Mesothelial cell of epicardium (in vitro differentiated cells): ENCODE results near the gene STX11. TPM values are rescaled to one million over a fixed set of nuclear protein-coding genes. Genes with fewer than 3 reads are reported as not detected.

Source experiments
- DNase-seq, 2 experiments: peaks; one replicate each; pipeline ENCODE4 v3.0.0; 2021; ENCODE audit warnings: low spot score in 2 of 2; ENCODE audit not compliant: unreplicated experiment in 2 of 2
- H3K27ac Mint-ChIP-seq: 2 replicates; pipeline ENCODE4 v1.8.0; 2021; ENCODE audit warnings: mixed read lengths
- H3K27me3 Mint-ChIP-seq: 2 replicates; pipeline ENCODE4 v1.8.0; 2021; ENCODE audit warnings: low read depth, mixed read lengths
- H3K36me3 Mint-ChIP-seq: 2 replicates; pipeline ENCODE4 v1.8.0; 2021; ENCODE audit warnings: mixed read lengths
- H3K4me1 Mint-ChIP-seq: 2 replicates; pipeline ENCODE4 v1.8.0; 2021; ENCODE audit warnings: mixed read lengths
- H3K4me3 Mint-ChIP-seq: 2 replicates; pipeline ENCODE4 v1.8.0; 2021; ENCODE audit warnings: mild to moderate bottlenecking, moderate library complexity, mixed read lengths
- H3K9me3 Mint-ChIP-seq: 2 replicates; pipeline ENCODE4 v1.8.0; 2021; ENCODE audit warnings: mixed read lengths
- CTCF ChIP-seq: fragments of 200-600 bp; sonication (generic); IDR thresholded peaks from one replicate; pipeline ENCODE4 v1.5.0; 2021; ENCODE audit warnings: antibody characterized with exemption; ENCODE audit not compliant: unreplicated experiment
- total RNA-seq: library from RNA; stranded (reverse); gene quantifications from 3 replicates; pipeline ENCODE4 v1.2.1, GENCODE V29; 2021

Gene STX11
- total RNA-seq, 1 donor from 2014 or later, result 4.5 TPM

- Mint-ChIP-seq H3K9me3 (peaks cover 22% of the 10 kb centered on the region), H3K4me3 (no peak overlapping the region), H3K27ac (no peak overlapping the region), H3K4me1 (peaks cover 9% of the 10 kb centered on the region), H3K36me3 (peaks cover 4% of the 10 kb centered on the region), H3K27me3 (no peaks in the 10 kb centered on the region)
- no peak for TF ChIP-seq CTCF
- DNase-seq, result no peak
These were observed 47.6 kb downstream of the STX11 start for GRCh38 chr6:144197919-144198318.

- Mint-ChIP-seq H3K4me1 (no peaks in the 10 kb centered on the region), H3K36me3 (peaks cover 4% of the 10 kb centered on the region), H3K27me3 (peaks cover 21% of the 10 kb centered on the region), H3K9me3 (peaks cover 58% of the 10 kb centered on the region), H3K4me3 (no peak overlapping the region), H3K27ac (no peak overlapping the region)
- no peak for DNase-seq
- TF ChIP-seq CTCF, result no peak
These were observed 52.7 kb downstream of the STX11 start for GRCh38 chr6:144202879-144203468.

GRCh38 chr6:144211160-144211559 is 60.8 kb downstream of the STX11 start:
- Mint-ChIP-seq H3K9me3 (peaks cover 32% of the 10 kb centered on the region), H3K27me3 (peaks cover 38% of the 10 kb centered on the region), H3K4me3 (no peak overlapping the region), H3K27ac (no peak overlapping the region), H3K4me1 (peaks cover 10% of the 10 kb centered on the region), H3K36me3 (no peaks in the 10 kb centered on the region)
- DNase-seq, result no peak
- TF ChIP-seq CTCF, result no peak

GRCh38 chr6:144213315-144213714 is 63.0 kb downstream of the STX11 start:
- no peak for TF ChIP-seq CTCF
- peaks cover 19% of the 10 kb centered on the region for H3K4me1 Mint-ChIP-seq
- no peak for DNase-seq
- H3K9me3 Mint-ChIP-seq, result peaks cover 15% of the 10 kb centered on the region
- H3K27ac Mint-ChIP-seq, result no peak overlapping the region
- H3K27me3 Mint-ChIP-seq, result peaks cover 21% of the 10 kb centered on the region
- no peaks in the 10 kb centered on the region for H3K36me3 Mint-ChIP-seq
- no peak overlapping the region for H3K4me3 Mint-ChIP-seq

- Mint-ChIP-seq H3K27ac (no peak overlapping the region), H3K4me1 (peaks cover 19% of the 10 kb centered on the region), H3K27me3 (peaks cover 14% of the 10 kb centered on the region), H3K4me3 (no peak overlapping the region), H3K9me3 (peaks cover 14% of the 10 kb centered on the region), H3K36me3 (no peaks in the 10 kb centered on the region)
- TF ChIP-seq CTCF, result no peak
- no peak for DNase-seq
These were observed 63.7 kb downstream of the STX11 start for GRCh38 chr6:144214029-144214428.
